WTC11 (cell line): ENCODE measurements around the gene TLNRD1. TPM values are rescaled to one million over a fixed set of nuclear protein-coding genes. Genes with fewer than 3 reads are reported as not detected.

ENCODE experiments used
- ATAC-seq: fragments of 200-7000 bp; cut with Tn5 transposase; 2 replicates; pipeline ENCODE4 v1.10.0; 2021; ENCODE audit warnings: mild to moderate bottlenecking, moderate library complexity
- CTCF ChIA-PET: fragments of 300-600 bp; sonication (Branson Sonifier 250); formaldehyde crosslinking; loops from one replicate; lab custom pipeline; 2021; ENCODE audit warnings: antibody characterized with exemption; lab: Charles Lee
- POLR2A ChIA-PET: fragments of 350-600 bp; sonication (Branson Sonifier 250); formaldehyde crosslinking; loops from one replicate; lab custom pipeline; 2021; ENCODE audit warnings: antibody characterized with exemption; lab: Charles Lee
- DNase-seq: peaks from one replicate; pipeline ENCODE4 v3.0.0; 2021; ENCODE audit warnings: low spot score
- H3K27ac Mint-ChIP-seq: 2 replicates; pipeline ENCODE4 v1.8.0; 2021; ENCODE audit warnings: mixed read lengths
- H3K27me3 Mint-ChIP-seq: 2 replicates; pipeline ENCODE4 v1.8.0; 2021; ENCODE audit warnings: low read depth, mild to moderate bottlenecking, moderate library complexity, mixed read lengths
- H3K36me3 Mint-ChIP-seq: 2 replicates; pipeline ENCODE4 v1.8.0; 2021; ENCODE audit warnings: mixed read lengths
- H3K4me1 Mint-ChIP-seq: 2 replicates; pipeline ENCODE4 v1.8.0; 2022; ENCODE audit warnings: mixed read lengths
- H3K4me3 Mint-ChIP-seq: 2 replicates; pipeline ENCODE4 v1.8.0; 2021; ENCODE audit warnings: mild to moderate bottlenecking, moderate library complexity, mixed read lengths
- H3K9me3 Mint-ChIP-seq: 2 replicates; pipeline ENCODE4 v1.8.0; 2021; ENCODE audit warnings: mixed read lengths
- ATF1 ChIP-seq: sonication (generic); formaldehyde crosslinking; IDR thresholded peaks from 2 replicates; pipeline ENCODE4 v1.8.1; 2023; ENCODE audit warnings: mild to moderate bottlenecking, moderate library complexity, missing genetic modification reagents
- MXD4 ChIP-seq: fragments of 250-450 bp; sonication (Bioruptor Pico); IDR thresholded peaks from 2 replicates; pipeline ENCODE4 v1.8.0; 2021; ENCODE audit warnings: mild to moderate bottlenecking, moderate library complexity, borderline replicate concordance
- NFATC4 ChIP-seq: fragments of 250-450 bp; sonication (Bioruptor Pico); IDR thresholded peaks from 2 replicates; pipeline ENCODE4 v1.9.0; 2021; ENCODE audit warnings: mild to moderate bottlenecking
- NFE2L1 ChIP-seq: sonication (generic); formaldehyde crosslinking; IDR thresholded peaks from 2 replicates; pipeline ENCODE4 v1.8.1; 2023; ENCODE audit warnings: missing genetic modification reagents
- SMAD4 ChIP-seq: sonication (generic); formaldehyde crosslinking; IDR thresholded peaks from 2 replicates; pipeline ENCODE4 v1.8.0; 2022; ENCODE audit warnings: mild to moderate bottlenecking, missing genetic modification reagents
- TCF7 ChIP-seq: sonication (generic); formaldehyde crosslinking; IDR thresholded peaks from 2 replicates; pipeline ENCODE4 v1.8.0; 2022; ENCODE audit warnings: mild to moderate bottlenecking, low read depth, missing genetic modification reagents, moderate library complexity
- TEAD1 ChIP-seq: sonication (generic); formaldehyde crosslinking; IDR thresholded peaks from 2 replicates; pipeline ENCODE4 v1.8.0; 2022; ENCODE audit warnings: mild to moderate bottlenecking, missing genetic modification reagents
- TP53 ChIP-seq: sonication (generic); formaldehyde crosslinking; IDR thresholded peaks from 2 replicates; pipeline ENCODE4 v1.8.1; 2023; ENCODE audit warnings: mild to moderate bottlenecking, missing genetic modification reagents
- ZNF317 ChIP-seq: sonication (generic); formaldehyde crosslinking; IDR thresholded peaks from 2 replicates; pipeline ENCODE4 v1.8.1; 2023; ENCODE audit warnings: low read depth, mild to moderate bottlenecking, moderate library complexity, missing genetic modification reagents, borderline replicate concordance
- ZNF416 ChIP-seq: fragments of 250-450 bp; sonication (Bioruptor Pico); IDR thresholded peaks from 2 replicates; pipeline ENCODE4 v1.9.0; 2021; ENCODE audit warnings: mild to moderate bottlenecking, inconsistent platforms
- total RNA-seq: library from RNA; stranded (reverse); gene quantifications from 3 replicates; pipeline ENCODE4 v1.2.3, GENCODE V29; 2021
- TF ChIP-seq, protein P1 (sequence below): sonication (generic); formaldehyde crosslinking; IDR thresholded peaks from 2 replicates; pipeline ENCODE4 v1.8.0; 2022; ENCODE audit warnings: mild to moderate bottlenecking, missing genetic modification reagents
- TF ChIP-seq, protein P2 (sequence below): fragments of 250-450 bp; sonication (Bioruptor Pico); IDR thresholded peaks from 2 replicates; pipeline ENCODE4 v1.8.0; 2021; ENCODE audit warnings: mild to moderate bottlenecking
- TF ChIP-seq, protein P3 (sequence below): sonication (generic); formaldehyde crosslinking; IDR thresholded peaks from 2 replicates; pipeline ENCODE4 v1.8.1; 2023; ENCODE audit warnings: mild to moderate bottlenecking, missing genetic modification reagents, moderate library complexity
- TF ChIP-seq, protein P4 (sequence below): sonication (generic); formaldehyde crosslinking; conservative IDR thresholded peaks from 2 replicates; pipeline ENCODE4 v1.8.1; 2022; ENCODE audit warnings: mild to moderate bottlenecking, missing genetic modification reagents
- TF ChIP-seq, protein P5 (sequence below): fragments of 200-600 bp; IDR thresholded peaks from 2 replicates; pipeline ENCODE4 v1.8.0; 2022; ENCODE audit warnings: antibody characterized with exemption
- TF ChIP-seq, protein P6 (sequence below): sonication (generic); formaldehyde crosslinking; IDR thresholded peaks from 2 replicates; pipeline ENCODE4 v1.8.1; 2023; ENCODE audit warnings: mild to moderate bottlenecking, missing genetic modification reagents

TLNRD1 gene
- total RNA-seq, 1 experiment from 2014 or later, result 26.7 TPM

DNA sequence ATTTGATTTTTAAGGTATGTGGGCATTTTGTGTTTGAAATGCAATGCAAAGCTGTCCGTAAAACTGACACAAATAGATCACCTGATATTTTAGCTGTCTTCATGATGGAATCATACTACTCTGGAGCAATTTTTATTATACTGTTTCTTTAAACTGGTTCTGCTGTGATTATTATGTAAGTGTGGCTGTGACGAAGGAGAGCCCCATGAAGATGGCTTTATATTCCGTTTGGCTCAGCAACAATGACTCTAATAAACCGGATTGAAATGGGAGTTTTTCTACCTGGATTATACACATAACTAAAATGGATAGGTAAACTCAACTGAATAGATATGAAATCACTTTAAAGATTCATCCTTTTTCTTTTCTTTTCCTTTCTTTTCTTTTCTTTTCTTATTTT lies 9.4 kb downstream of the TLNRD1 start:
- TF ChIP-seq, protein P1, sequence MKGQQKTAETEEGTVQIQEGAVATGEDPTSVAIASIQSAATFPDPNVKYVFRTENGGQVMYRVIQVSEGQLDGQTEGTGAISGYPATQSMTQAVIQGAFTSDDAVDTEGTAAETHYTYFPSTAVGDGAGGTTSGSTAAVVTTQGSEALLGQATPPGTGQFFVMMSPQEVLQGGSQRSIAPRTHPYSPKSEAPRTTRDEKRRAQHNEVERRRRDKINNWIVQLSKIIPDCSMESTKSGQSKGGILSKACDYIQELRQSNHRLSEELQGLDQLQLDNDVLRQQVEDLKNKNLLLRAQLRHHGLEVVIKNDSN (CRISPR knock-in tag), result no peak
- TF ChIP-seq, protein P2, sequence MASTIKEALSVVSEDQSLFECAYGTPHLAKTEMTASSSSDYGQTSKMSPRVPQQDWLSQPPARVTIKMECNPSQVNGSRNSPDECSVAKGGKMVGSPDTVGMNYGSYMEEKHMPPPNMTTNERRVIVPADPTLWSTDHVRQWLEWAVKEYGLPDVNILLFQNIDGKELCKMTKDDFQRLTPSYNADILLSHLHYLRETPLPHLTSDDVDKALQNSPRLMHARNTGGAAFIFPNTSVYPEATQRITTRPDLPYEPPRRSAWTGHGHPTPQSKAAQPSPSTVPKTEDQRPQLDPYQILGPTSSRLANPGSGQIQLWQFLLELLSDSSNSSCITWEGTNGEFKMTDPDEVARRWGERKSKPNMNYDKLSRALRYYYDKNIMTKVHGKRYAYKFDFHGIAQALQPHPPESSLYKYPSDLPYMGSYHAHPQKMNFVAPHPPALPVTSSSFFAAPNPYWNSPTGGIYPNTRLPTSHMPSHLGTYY (CRISPR knock-in tag), result no peak
- TF ChIP-seq ATF1 (no peak), NFE2L1 (no peak), TP53 (CRISPR knock-in tag) (no peak), ZNF416 (no peak)
- TF ChIP-seq, protein P3, sequence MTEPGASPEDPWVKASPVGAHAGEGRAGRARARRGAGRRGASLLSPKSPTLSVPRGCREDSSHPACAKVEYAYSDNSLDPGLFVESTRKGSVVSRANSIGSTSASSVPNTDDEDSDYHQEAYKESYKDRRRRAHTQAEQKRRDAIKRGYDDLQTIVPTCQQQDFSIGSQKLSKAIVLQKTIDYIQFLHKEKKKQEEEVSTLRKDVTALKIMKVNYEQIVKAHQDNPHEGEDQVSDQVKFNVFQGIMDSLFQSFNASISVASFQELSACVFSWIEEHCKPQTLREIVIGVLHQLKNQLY (CRISPR knock-in tag), result no peak
- TF ChIP-seq, all 79 proteins: peak for 0
- POLR2A ChIA-PET, result no interaction called here
- ATAC-seq, result no peak

DNA sequence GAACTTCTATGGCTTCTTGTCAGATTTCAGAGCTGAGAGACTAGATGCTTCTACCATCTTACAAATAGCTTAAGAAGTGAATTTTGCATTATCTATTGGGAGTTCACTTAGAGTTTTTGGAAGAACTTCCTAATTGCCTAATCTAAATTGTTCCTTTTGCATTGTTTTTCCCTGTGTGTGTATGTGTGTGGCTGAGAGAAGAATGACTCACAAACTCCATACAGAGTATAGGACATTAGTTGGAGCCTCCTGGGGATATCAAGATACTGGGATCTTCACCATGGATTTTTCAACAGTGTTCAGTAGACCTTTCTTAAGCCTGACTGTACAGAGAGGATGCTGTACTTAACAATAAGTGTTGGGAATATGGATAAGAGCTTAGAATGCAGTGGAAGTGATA lies 10.9 kb downstream of the TLNRD1 start:
- Mint-ChIP-seq H3K27ac (no peak overlapping the region), H3K4me3 (no peak overlapping the region), H3K27me3 (no peaks in the 10 kb centered on the region), H3K36me3 (no peaks in the 10 kb centered on the region), H3K4me1 (no peaks in the 10 kb centered on the region), H3K9me3 (no peaks in the 10 kb centered on the region)
- CTCF ChIA-PET, result no interaction called here
- no peak for TF ChIP-seq NFATC4 (CRISPR knock-in tag)
- TF ChIP-seq, protein P4, sequence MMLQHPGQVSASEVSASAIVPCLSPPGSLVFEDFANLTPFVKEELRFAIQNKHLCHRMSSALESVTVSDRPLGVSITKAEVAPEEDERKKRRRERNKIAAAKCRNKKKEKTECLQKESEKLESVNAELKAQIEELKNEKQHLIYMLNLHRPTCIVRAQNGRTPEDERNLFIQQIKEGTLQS, result no peak
- TF ChIP-seq, protein P2 (CRISPR knock-in tag), result no peak
- no peak for TF ChIP-seq TCF7 (CRISPR knock-in tag)
- TF ChIP-seq, protein P3 (CRISPR knock-in tag), result no peak
- TF ChIP-seq, protein P5, sequence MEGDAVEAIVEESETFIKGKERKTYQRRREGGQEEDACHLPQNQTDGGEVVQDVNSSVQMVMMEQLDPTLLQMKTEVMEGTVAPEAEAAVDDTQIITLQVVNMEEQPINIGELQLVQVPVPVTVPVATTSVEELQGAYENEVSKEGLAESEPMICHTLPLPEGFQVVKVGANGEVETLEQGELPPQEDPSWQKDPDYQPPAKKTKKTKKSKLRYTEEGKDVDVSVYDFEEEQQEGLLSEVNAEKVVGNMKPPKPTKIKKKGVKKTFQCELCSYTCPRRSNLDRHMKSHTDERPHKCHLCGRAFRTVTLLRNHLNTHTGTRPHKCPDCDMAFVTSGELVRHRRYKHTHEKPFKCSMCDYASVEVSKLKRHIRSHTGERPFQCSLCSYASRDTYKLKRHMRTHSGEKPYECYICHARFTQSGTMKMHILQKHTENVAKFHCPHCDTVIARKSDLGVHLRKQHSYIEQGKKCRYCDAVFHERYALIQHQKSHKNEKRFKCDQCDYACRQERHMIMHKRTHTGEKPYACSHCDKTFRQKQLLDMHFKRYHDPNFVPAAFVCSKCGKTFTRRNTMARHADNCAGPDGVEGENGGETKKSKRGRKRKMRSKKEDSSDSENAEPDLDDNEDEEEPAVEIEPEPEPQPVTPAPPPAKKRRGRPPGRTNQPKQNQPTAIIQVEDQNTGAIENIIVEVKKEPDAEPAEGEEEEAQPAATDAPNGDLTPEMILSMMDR, result no peak
- TF ChIP-seq SMAD4 (CRISPR knock-in tag), result no peak
- no peak for TF ChIP-seq ZNF317 (CRISPR knock-in tag)
- TF ChIP-seq, protein P6, sequence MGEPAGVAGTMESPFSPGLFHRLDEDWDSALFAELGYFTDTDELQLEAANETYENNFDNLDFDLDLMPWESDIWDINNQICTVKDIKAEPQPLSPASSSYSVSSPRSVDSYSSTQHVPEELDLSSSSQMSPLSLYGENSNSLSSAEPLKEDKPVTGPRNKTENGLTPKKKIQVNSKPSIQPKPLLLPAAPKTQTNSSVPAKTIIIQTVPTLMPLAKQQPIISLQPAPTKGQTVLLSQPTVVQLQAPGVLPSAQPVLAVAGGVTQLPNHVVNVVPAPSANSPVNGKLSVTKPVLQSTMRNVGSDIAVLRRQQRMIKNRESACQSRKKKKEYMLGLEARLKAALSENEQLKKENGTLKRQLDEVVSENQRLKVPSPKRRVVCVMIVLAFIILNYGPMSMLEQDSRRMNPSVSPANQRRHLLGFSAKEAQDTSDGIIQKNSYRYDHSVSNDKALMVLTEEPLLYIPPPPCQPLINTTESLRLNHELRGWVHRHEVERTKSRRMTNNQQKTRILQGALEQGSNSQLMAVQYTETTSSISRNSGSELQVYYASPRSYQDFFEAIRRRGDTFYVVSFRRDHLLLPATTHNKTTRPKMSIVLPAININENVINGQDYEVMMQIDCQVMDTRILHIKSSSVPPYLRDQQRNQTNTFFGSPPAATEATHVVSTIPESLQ (CRISPR knock-in tag), result no peak
- TF ChIP-seq MXD4 (CRISPR knock-in tag), result no peak
- no peak for TF ChIP-seq TEAD1 (CRISPR knock-in tag)
- no peak for DNase-seq
- POLR2A ChIA-PET, result no interaction called here
- no peak for ATAC-seq

More for the DNA sequence above, 9.4 kb downstream of the TLNRD1 start:
- Mint-ChIP-seq H3K27ac (no peak overlapping the region), H3K36me3 (no peaks in the 10 kb centered on the region), H3K4me1 (no peaks in the 10 kb centered on the region), H3K4me3 (no peak overlapping the region), H3K9me3 (no peaks in the 10 kb centered on the region), H3K27me3 (no peaks in the 10 kb centered on the region)
- DNase-seq, result no peak
- CTCF ChIA-PET, result no interaction called here
